OCI-LY3 (cell line): ENCODE results near the gene SLC24A4.

Experiments
- EZH2phosphoT487 ChIP-seq: fragments of 200-600 bp; shearing (Covaris generic); IDR thresholded peaks from 2 replicates; pipeline ENCODE4 v1.6.1; 2018; ENCODE audit warnings: antibody characterized with exemption, mixed run types, low read depth
- TF ChIP-seq, protein P1 (sequence below): fragments of 200-600, 300-600 bp; sonication (generic); IDR thresholded peaks from 2 replicates; pipeline ENCODE4 v1.5.1; 2014; ENCODE audit warnings: antibody characterized with exemption, low read length, low read depth

DNA sequence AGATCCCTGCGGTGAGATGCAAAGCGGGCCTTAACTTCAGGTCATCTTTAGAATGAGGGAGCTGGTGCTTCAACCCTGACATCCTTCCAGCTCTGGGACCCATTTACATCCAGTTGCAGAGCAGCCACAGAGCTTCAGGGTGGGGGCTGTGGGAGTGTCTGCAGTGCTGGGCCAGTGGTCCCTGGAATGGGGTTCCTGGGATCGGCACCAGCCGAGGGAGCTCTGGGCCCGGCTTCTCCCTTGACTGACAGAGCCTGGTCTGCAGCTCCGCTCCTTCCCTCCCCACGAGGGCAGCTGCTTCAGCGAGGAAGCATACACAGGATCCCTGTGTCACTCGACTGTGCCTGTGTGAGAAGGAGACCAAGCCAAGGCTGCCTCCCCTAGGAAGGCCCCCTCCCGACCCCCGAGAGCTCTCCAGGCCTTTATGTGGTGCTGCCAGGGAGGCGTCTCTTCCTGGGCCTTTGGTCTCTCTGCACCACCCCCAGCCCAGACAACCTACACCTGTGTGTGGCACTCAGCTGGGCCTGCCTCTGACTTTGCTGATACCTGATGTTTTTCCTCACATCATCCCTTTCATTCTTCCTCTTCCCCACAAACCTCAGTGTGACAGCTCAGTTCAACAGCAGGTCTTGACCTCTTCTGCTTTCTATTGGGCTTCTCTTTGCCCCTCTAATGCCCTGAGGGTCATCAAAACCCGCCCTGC lies 142.5 kb downstream of the SLC24A4 start:
- TF ChIP-seq, protein P1, sequence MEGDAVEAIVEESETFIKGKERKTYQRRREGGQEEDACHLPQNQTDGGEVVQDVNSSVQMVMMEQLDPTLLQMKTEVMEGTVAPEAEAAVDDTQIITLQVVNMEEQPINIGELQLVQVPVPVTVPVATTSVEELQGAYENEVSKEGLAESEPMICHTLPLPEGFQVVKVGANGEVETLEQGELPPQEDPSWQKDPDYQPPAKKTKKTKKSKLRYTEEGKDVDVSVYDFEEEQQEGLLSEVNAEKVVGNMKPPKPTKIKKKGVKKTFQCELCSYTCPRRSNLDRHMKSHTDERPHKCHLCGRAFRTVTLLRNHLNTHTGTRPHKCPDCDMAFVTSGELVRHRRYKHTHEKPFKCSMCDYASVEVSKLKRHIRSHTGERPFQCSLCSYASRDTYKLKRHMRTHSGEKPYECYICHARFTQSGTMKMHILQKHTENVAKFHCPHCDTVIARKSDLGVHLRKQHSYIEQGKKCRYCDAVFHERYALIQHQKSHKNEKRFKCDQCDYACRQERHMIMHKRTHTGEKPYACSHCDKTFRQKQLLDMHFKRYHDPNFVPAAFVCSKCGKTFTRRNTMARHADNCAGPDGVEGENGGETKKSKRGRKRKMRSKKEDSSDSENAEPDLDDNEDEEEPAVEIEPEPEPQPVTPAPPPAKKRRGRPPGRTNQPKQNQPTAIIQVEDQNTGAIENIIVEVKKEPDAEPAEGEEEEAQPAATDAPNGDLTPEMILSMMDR = no peak
- TF ChIP-seq EZH2phosphoT487 = no peak
